ENCODE data around the gene DNAAF2. TPM values are rescaled to one million over a fixed set of nuclear protein-coding genes. Genes with fewer than 3 reads are reported as not detected.

Gene DNAAF2
- total and polyA plus RNA-seq, 2 of the 13 experiments (the other 11 are each of a cell fraction or from before 2014, with no cell fraction given), result 6.1 to 13.6 TPM

- TF ChIP-seq PRDM4 (CRISPR knock-in tag; IDR thresholded peaks at IDR 0.05; ENCODE audit: borderline replicate concordance) (no peak), ZSCAN31 (CRISPR knock-in tag; IDR thresholded peaks at IDR 0.05; ENCODE audit: low read depth) (no peak), MIER3 (CRISPR knock-in tag; IDR thresholded peaks at IDR 0.05; ENCODE audit: borderline replicate concordance) (peak; percentile 83; the same call in 1 of the 2 replicates), SIX1 (CRISPR knock-in tag; IDR thresholded peaks at IDR 0.05; ENCODE audit: borderline replicate concordance) (0 out of 2 replicates have a peak, but pooled peaks have one; percentile 10), ONECUT2 (CRISPR knock-in tag; IDR thresholded peaks at IDR 0.05) (0 out of 2 replicates have a peak, but pooled peaks have one; percentile 23), ZNF841 (CRISPR knock-in tag; IDR thresholded peaks at IDR 0.05; ENCODE audit: borderline replicate concordance) (no peak), BRD4 (CRISPR knock-in tag; IDR thresholded peaks at IDR 0.05) (no peak), ZBTB39 (CRISPR knock-in tag; IDR thresholded peaks at IDR 0.05) (no peak), TMF1 (CRISPR knock-in tag; IDR thresholded peaks at IDR 0.05; ENCODE audit: low read depth) (no peak), KLF13 (CRISPR knock-in tag; IDR thresholded peaks at IDR 0.05) (no peak), EED (CRISPR knock-in tag; IDR thresholded peaks at IDR 0.05) (no peak), DR1 (CRISPR knock-in tag; IDR thresholded peaks at IDR 0.05) (no peak), ZBTB46 (CRISPR knock-in tag; IDR thresholded peaks at IDR 0.05; ENCODE audit: borderline replicate concordance) (no peak), RFX1 (IDR thresholded peaks at IDR 0.05) (no peak), ZNF816 (CRISPR knock-in tag; IDR thresholded peaks at IDR 0.05; ENCODE audit: borderline replicate concordance) (peak; percentile 55; the same call in 1 of the 2 replicates), CBX1 (IDR thresholded peaks at IDR 0.05; ENCODE audit: low read depth) (no peak), ZHX1 (CRISPR knock-in tag; IDR thresholded peaks at IDR 0.05; ENCODE audit: low read depth) (0 out of 2 replicates have a peak, but pooled peaks have one; percentile 28), ZNF460 (CRISPR knock-in tag; IDR thresholded peaks at IDR 0.05; ENCODE audit: borderline replicate concordance) (peak; percentile 55; the same call in 1 of the 2 replicates), SP140L (CRISPR knock-in tag; IDR thresholded peaks at IDR 0.05; ENCODE audit: borderline replicate concordance) (no peak), MLX (CRISPR knock-in tag; IDR thresholded peaks at IDR 0.05) (peak; percentile 94), ZFP62 (CRISPR knock-in tag; IDR thresholded peaks at IDR 0.05) (no peak), SMARCC2 (IDR thresholded peaks at IDR 0.05) (no peak)
Measured at GRCh38 chr14:49641697-49642129, 6.7 kb upstream of the DNAAF2 start (continued).
